ENCODE results near the gene DNAJB6.

DNA sequence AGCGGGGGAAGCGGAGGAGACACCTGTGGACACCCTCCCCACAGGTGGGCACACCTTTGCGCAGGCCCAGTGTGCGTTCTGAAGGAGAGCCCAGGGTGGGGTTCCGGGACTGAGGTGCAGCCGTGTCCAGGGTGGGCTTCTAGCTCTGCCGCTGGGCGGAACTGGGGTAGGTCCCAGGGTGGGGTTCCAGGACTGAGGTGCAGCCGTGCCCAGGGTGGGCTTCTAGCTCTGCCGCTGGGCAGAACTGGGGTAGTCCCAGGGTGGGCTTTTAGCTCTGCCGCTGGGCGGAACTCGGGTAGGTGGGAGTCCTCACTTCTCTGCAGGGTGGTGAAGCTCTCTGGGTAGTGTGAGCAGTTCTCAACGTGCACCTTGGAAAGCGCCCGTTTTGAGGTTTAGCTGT, 78.7 kb downstream of the DNAJB6 start:
- TF ChIP-seq CTCF (IDR thresholded peaks at IDR 0.05; ENCODE audit: poor library complexity) = no peak
- TF ChIP-seq EZH2 (IDR thresholded peaks at IDR 0.05; ENCODE audit: borderline replicate concordance) = no peak
- no peak for TF ChIP-seq EZH2phosphoT487 (IDR thresholded peaks at IDR 0.05; ENCODE audit: low read depth, severe bottlenecking, unreplicated experiment)

Data from hepatocyte (in vitro differentiated cells).